Esophagus muscularis mucosa (tissue), 4 donors: ENCODE results near the gene NELL1. TPM values are rescaled to one million over a fixed set of nuclear protein-coding genes. Genes with fewer than 3 reads are reported as not detected.

Experiments used
- DNase-seq: peaks from one replicate; pipeline ENCODE4 v3.0.0-alpha.2; 2017; ENCODE audit errors: extremely low spot score
- H3K27ac ChIP-seq, 4 donors: fragments of 200-600 bp; sonication (generic); replicated peaks in 1 of 4; 1 replicate in 3 of 4; 2 replicates in 1 of 4; pipeline ENCODE4 v1.5.1; 2016 to 2019; ENCODE audit warnings: mild to moderate bottlenecking in 1 of 4
- H3K27me3 ChIP-seq, 4 donors: fragments of 200-600 bp; sonication (generic); one replicate each; pipeline versions ENCODE4 v1.5.1 to v1.6.0; 2016 to 2019
- H3K36me3 ChIP-seq, 4 donors: fragments of 200-600 bp; sonication (generic); one replicate each; pipeline ENCODE4 v1.5.1; 2016 to 2019
- H3K4me1 ChIP-seq, 4 donors: fragments of 200-600 bp; sonication (generic); one replicate each; pipeline ENCODE4 v1.5.1; 2016 to 2019
- H3K4me3 ChIP-seq, 4 donors: fragments of 200-600 bp; sonication (generic); 1 replicate in 2 of 4; 2 replicates in 2 of 4; pipeline ENCODE4 v1.5.1; 2016 to 2019; ENCODE audit warnings: mild to moderate bottlenecking in 4 of 4, moderate library complexity in 1 of 4
- H3K9me3 ChIP-seq, 4 donors: fragments of 200-600 bp; sonication (generic); 1 replicate in 3 of 4; 2 replicates in 1 of 4; pipeline ENCODE4 v1.5.1; 2016 to 2019
- CTCF ChIP-seq, 3 experiments: fragments of 200-600 bp in 2 of 3; fragments of 450-650 bp in 1 of 3; sonication (generic) in 2 of 3; IDR thresholded peaks; one replicate each; pipeline ENCODE4 v1.5.1; 2017 to 2019; ENCODE audit warnings: antibody characterized with exemption in 3 of 3, mild to moderate bottlenecking in 2 of 3, moderate library complexity in 1 of 3
- EP300 ChIP-seq: sonication (generic); formaldehyde crosslinking; IDR thresholded peaks from one replicate; pipeline ENCODE4 v1.6.1; 2017; ENCODE audit warnings: antibody characterized with exemption
- POLR2A ChIP-seq: fragments of 450-650 bp; IDR thresholded peaks from one replicate; pipeline ENCODE4 v1.6.1; 2017; ENCODE audit warnings: antibody characterized with exemption, moderate library complexity, mild to moderate bottlenecking, low read depth
- POLR2AphosphoS5 ChIP-seq, 2 donors: sonication (generic); formaldehyde crosslinking; IDR thresholded peaks; one replicate each; pipeline ENCODE4 v1.6.1; 2017; ENCODE audit warnings: antibody characterized with exemption in 2 of 2
- WGBS: methylation state at CpG from one replicate; pipeline ENCODE4 v1.1.5; 2018; 5-methylcytosine and 5-hydroxymethylcytosine counted together
- intact Hi-C: fragments of 100-400 bp; cut with DNase I; formaldehyde crosslinking; loops from one replicate; pipeline ENCODE4 v1.15.1; 2023
- total RNA-seq, 4 donors: library from RNA; depleted of rRNA; stranded (reverse); fragments of >200 nt; gene quantifications; one replicate each; pipeline versions ENCODE4 v1.1.0 to v1.2.1, GENCODE V29; 2016

NELL1 gene
- total RNA-seq, 4 donors from 2014 or later: 0.65 to 2.7 (median 0.90) TPM

- Histone ChIP-seq H3K36me3 (no peaks in the 10 kb centered on the region), H3K27me3 (no peaks in the 10 kb centered on the region), H3K4me1 (no peaks in the 10 kb centered on the region), H3K27ac (no peak overlapping the region), H3K9me3 (no peaks in the 10 kb centered on the region), H3K4me3 (no peak overlapping the region)
- no peak for DNase-seq
- TF ChIP-seq CTCF (IDR thresholded peaks at IDR 0.05) (no peak), POLR2AphosphoS5 (IDR thresholded peaks at IDR 0.05) (no peak), EP300 (no peak), POLR2A (no peak)
- intact Hi-C loops: no loop called here
- 95% methylated on average over 3 of the region's 3 CpGs for WGBS
These were observed 295.6 kb downstream of the NELL1 start for GRCh38 chr11:20964985-20965384.

DNA sequence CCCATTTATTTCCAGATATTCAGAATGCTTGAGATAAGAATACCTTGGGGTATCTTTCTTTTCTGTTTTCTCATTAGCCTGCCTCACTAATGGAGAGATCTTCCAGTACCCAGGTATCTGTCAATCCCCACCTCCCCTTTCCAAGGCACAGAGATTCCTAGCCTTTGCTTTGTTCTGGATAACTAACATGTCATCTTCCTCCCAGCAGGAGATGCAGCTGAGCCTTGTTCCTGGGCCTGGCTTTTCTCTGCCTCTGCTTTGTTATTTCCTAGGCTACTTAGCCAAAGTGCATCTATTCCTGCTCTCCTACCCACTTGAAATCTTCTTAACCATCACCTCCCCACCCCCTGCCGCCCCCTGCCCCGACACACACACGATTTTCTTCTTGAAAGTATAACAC lies 297.1 kb downstream of the NELL1 start:
- WGBS: 72% methylated on average over 3 of the region's 3 CpGs
- Histone ChIP-seq H3K4me1 (no peaks in the 10 kb centered on the region), H3K27me3 (no peaks in the 10 kb centered on the region), H3K36me3 (no peaks in the 10 kb centered on the region), H3K4me3 (no peak overlapping the region), H3K27ac (no peak overlapping the region), H3K9me3 (no peaks in the 10 kb centered on the region)
- TF ChIP-seq EP300 (no peak), POLR2AphosphoS5 (IDR thresholded peaks at IDR 0.05) (no peak), POLR2A (no peak), CTCF (IDR thresholded peaks at IDR 0.05) (no peak)
- no peak for DNase-seq
- intact Hi-C loops: no loop called here

- no peak for DNase-seq
- intact Hi-C loops: no loop called here
- Histone ChIP-seq H3K9me3 (no peaks in the 10 kb centered on the region), H3K4me1 (no peaks in the 10 kb centered on the region), H3K27ac (no peak overlapping the region), H3K4me3 (no peak overlapping the region), H3K36me3 (no peaks in the 10 kb centered on the region), H3K27me3 (no peaks in the 10 kb centered on the region)
- WGBS: 67% methylated on average over 7 of the region's 7 CpGs
- no peak for TF ChIP-seq POLR2A
- TF ChIP-seq CTCF (IDR thresholded peaks at IDR 0.05): no peak
- no peak for TF ChIP-seq EP300
- no peak for TF ChIP-seq POLR2AphosphoS5 (IDR thresholded peaks at IDR 0.05)
These were observed 304.7 kb downstream of the NELL1 start for GRCh38 chr11:20973940-20974559.

DNA sequence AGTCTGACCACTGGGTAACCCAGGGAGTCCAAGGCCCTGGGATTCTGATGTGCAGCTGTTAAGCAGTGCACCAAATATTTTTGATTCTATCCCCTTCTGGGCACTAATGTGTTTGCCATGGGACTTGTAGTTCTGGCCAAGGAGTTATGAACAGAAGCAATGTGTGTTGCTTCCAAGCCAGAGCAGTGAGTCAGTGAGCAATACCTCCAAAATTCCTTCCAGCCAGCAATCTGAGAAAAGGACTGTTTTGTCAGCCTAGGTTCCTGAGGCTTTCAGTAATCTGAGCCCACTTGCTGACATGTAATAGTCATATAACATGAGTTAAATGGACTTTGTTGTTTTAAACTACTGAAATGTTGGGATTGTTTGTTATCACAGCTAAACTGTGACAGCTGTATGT lies 311.4 kb downstream of the NELL1 start:
- Histone ChIP-seq H3K27ac (no peak overlapping the region), H3K9me3 (no peaks in the 10 kb centered on the region), H3K4me3 (no peak overlapping the region), H3K36me3 (no peaks in the 10 kb centered on the region), H3K4me1 (no peaks in the 10 kb centered on the region), H3K27me3 (no peaks in the 10 kb centered on the region)
- intact Hi-C loops: no loop called here
- TF ChIP-seq EP300 (no peak), POLR2AphosphoS5 (IDR thresholded peaks at IDR 0.05) (no peak), POLR2A (no peak), CTCF (IDR thresholded peaks at IDR 0.05) (no peak)
- no peak for DNase-seq

GRCh38 chr11:20990447-20990846 lies 321.1 kb downstream of the NELL1 start:
- intact Hi-C loops: no loop called here
- Histone ChIP-seq H3K36me3 (no peaks in the 10 kb centered on the region), H3K27me3 (no peaks in the 10 kb centered on the region), H3K9me3 (no peaks in the 10 kb centered on the region), H3K4me3 (no peak overlapping the region), H3K27ac (no peak overlapping the region), H3K4me1 (no peaks in the 10 kb centered on the region)
- 83% methylated on average over 1 of the region's 1 CpG for WGBS
- no peak for DNase-seq
- TF ChIP-seq POLR2AphosphoS5 (IDR thresholded peaks at IDR 0.05) (no peak), CTCF (IDR thresholded peaks at IDR 0.05) (no peak), POLR2A (no peak), EP300 (no peak)
